KOPT-K1 (cell line): ENCODE measurements around the gene BDH1.
"Not testable (repeated sequence)": the region's sequence is repeated elsewhere in the genome, so short reads cannot be mapped to it uniquely, and the experiment has no call there.

Experiments
- H3K27ac ChIP-seq: fragments of 200-600 bp; sonication (generic); 2 replicates; pipeline ENCODE4 v1.5.1; 2016; ENCODE audit warnings: antibody characterized with exemption, mild to moderate bottlenecking, low read depth, low read length; ENCODE audit not compliant: poor library complexity, severe bottlenecking
- H3K36me3 ChIP-seq: fragments of 200-600 bp; sonication (generic); 2 replicates; pipeline ENCODE4 v1.5.1; 2017; ENCODE audit warnings: antibody characterized with exemption, mild to moderate bottlenecking, low read length, moderate library complexity; ENCODE audit not compliant: insufficient read depth
- H3K9me3 ChIP-seq: fragments of 200-600 bp; sonication (generic); 2 replicates; pipeline ENCODE4 v1.5.1; 2017; ENCODE audit warnings: antibody characterized with exemption, low read length, mild to moderate bottlenecking; ENCODE audit not compliant: insufficient read depth, poor library complexity, severe bottlenecking

BDH1 gene

GRCh38 chr3:197567904-197568681 lies 12.3 kb upstream of the BDH1 start:
- H3K36me3 ChIP-seq, result no peaks in the 10 kb centered on the region
- no peak overlapping the region for H3K27ac ChIP-seq
- H3K9me3 ChIP-seq, result peaks cover 49% of the 10 kb centered on the region

GRCh38 chr3:197566155-197566554 lies 10.4 kb upstream of the BDH1 start:
- not testable (repeated sequence) for H3K36me3 ChIP-seq, H3K27ac ChIP-seq
- peaks cover 50% of the 10 kb centered on the region for H3K9me3 ChIP-seq

- Histone ChIP-seq H3K27ac (no peak overlapping the region), H3K9me3 (peaks cover 38% of the 10 kb centered on the region)
Observed at GRCh38 chr3:197564097-197564843, 8.5 kb upstream of the BDH1 start.

GRCh38 chr3:197562398-197563251 lies 6.9 kb upstream of the BDH1 start:
- Histone ChIP-seq H3K27ac (no peak overlapping the region), H3K9me3 (peaks cover 38% of the 10 kb centered on the region), H3K36me3 (no peaks in the 10 kb centered on the region)

More at GRCh38 chr3:197564097-197564843, 8.5 kb upstream of the BDH1 start:
- no peaks in the 10 kb centered on the region for H3K36me3 ChIP-seq

GRCh38 chr3:197561926-197562325 lies 6.2 kb upstream of the BDH1 start:
- Histone ChIP-seq H3K9me3 (peaks cover 38% of the 10 kb centered on the region), H3K36me3 (no peaks in the 10 kb centered on the region), H3K27ac (no peak overlapping the region)

GRCh38 chr3:197559651-197560050 lies 3.9 kb upstream of the BDH1 start:
- H3K27ac ChIP-seq, result no peak overlapping the region
- peaks cover 21% of the 10 kb centered on the region for H3K9me3 ChIP-seq
- H3K36me3 ChIP-seq, result no peaks in the 10 kb centered on the region

GRCh38 chr3:197554562-197555280 lies 1.0 kb downstream of the BDH1 start:
- peaks cover 25% of the 10 kb centered on the region for H3K36me3 ChIP-seq
- H3K27ac ChIP-seq, result peak overlapping the region; percentile 82
- no peaks in the 10 kb centered on the region for H3K9me3 ChIP-seq

GRCh38 chr3:197554196-197554561 lies 1.6 kb downstream of the BDH1 start:
- peak overlapping the region; percentile 82 for H3K27ac ChIP-seq
- peaks cover 28% of the 10 kb centered on the region for H3K36me3 ChIP-seq
- no peaks in the 10 kb centered on the region for H3K9me3 ChIP-seq

- no peaks in the 10 kb centered on the region for H3K9me3 ChIP-seq
Observed at GRCh38 chr3:197552198-197552597, 3.6 kb downstream of the BDH1 start.

GRCh38 chr3:197550489-197550888 lies 5.3 kb downstream of the BDH1 start:
- no peaks in the 10 kb centered on the region for H3K9me3 ChIP-seq
- no peak overlapping the region for H3K27ac ChIP-seq
- peaks cover 45% of the 10 kb centered on the region for H3K36me3 ChIP-seq

More at GRCh38 chr3:197552198-197552597, 3.6 kb downstream of the BDH1 start:
- Histone ChIP-seq H3K27ac (no peak overlapping the region), H3K36me3 (peaks cover 31% of the 10 kb centered on the region)

- H3K9me3 ChIP-seq, result no peaks in the 10 kb centered on the region
- H3K27ac ChIP-seq, result no peak overlapping the region
- peaks cover 56% of the 10 kb centered on the region for H3K36me3 ChIP-seq
Observed at GRCh38 chr3:197549261-197549885, 6.4 kb downstream of the BDH1 start.

- Histone ChIP-seq H3K36me3 (peaks cover 69% of the 10 kb centered on the region), H3K9me3 (no peaks in the 10 kb centered on the region), H3K27ac (no peak overlapping the region)
Observed at GRCh38 chr3:197547306-197548011, 8.3 kb downstream of the BDH1 start.

GRCh38 chr3:197546307-197547085 lies 9.3 kb downstream of the BDH1 start:
- no peaks in the 10 kb centered on the region for H3K9me3 ChIP-seq
- no peak overlapping the region for H3K27ac ChIP-seq
- peaks cover 67% of the 10 kb centered on the region for H3K36me3 ChIP-seq
